HG02759 (cell line): ENCODE measurements around the gene SF3B1.
A peak's percentile ranks its signal among the peaks of the same experiment; 100 is the strongest.
"Not testable (repeated sequence)": the region's sequence is repeated elsewhere in the genome, so short reads cannot be mapped to it uniquely, and the experiment has no call there.

Experiments used
- ATAC-seq: cut with Tn5 transposase; IDR thresholded peaks from one replicate; pipeline ENCODE4 v1.9.1; 2021; ENCODE audit warnings: mild to moderate bottlenecking, moderate library complexity; ENCODE audit not compliant: unreplicated experiment

SF3B1 gene

GRCh38 chr2:197379308-197379917 is 55.4 kb downstream of the SF3B1 start:
- ATAC-seq = not testable (repeated sequence)

- ATAC-seq = peak; percentile 58
Measured at GRCh38 chr2:197378494-197379307, 56.1 kb downstream of the SF3B1 start.

GRCh38 chr2:197378086-197378485 is 56.7 kb downstream of the SF3B1 start:
- no peak for ATAC-seq

GRCh38 chr2:197377670-197378069 is 57.2 kb downstream of the SF3B1 start:
- peak; percentile 52 for ATAC-seq

GRCh38 chr2:197372592-197372991 is 62.2 kb downstream of the SF3B1 start:
- no peak for ATAC-seq

GRCh38 chr2:197370664-197371063 is 64.2 kb downstream of the SF3B1 start:
- not testable (repeated sequence) for ATAC-seq

- no peak for ATAC-seq
Measured at GRCh38 chr2:197369933-197370320, 64.9 kb downstream of the SF3B1 start.

GRCh38 chr2:197369228-197369932 is 65.4 kb downstream of the SF3B1 start:
- no peak for ATAC-seq

GRCh38 chr2:197368412-197368811 is 66.4 kb downstream of the SF3B1 start:
- no peak for ATAC-seq

GRCh38 chr2:197363998-197364397 is 70.8 kb downstream of the SF3B1 start:
- no peak for ATAC-seq

- ATAC-seq = peak; percentile 87
Measured at GRCh38 chr2:197360744-197361156, 74.1 kb downstream of the SF3B1 start.

GRCh38 chr2:197359859-197360258 is 75.0 kb downstream of the SF3B1 start:
- no peak for ATAC-seq

GRCh38 chr2:197358931-197359330 is 75.9 kb downstream of the SF3B1 start:
- ATAC-seq = no peak

GRCh38 chr2:197357986-197358385 is 76.8 kb downstream of the SF3B1 start:
- ATAC-seq = no peak

- ATAC-seq = no peak
Measured at GRCh38 chr2:197356136-197356535, 78.7 kb downstream of the SF3B1 start.

GRCh38 chr2:197354169-197354558 is 80.7 kb downstream of the SF3B1 start:
- no peak for ATAC-seq

- no peak for ATAC-seq
Measured at GRCh38 chr2:197353393-197354168, 81.2 kb downstream of the SF3B1 start.

- no peak for ATAC-seq
Measured at GRCh38 chr2:197349699-197350098, 85.1 kb downstream of the SF3B1 start.

GRCh38 chr2:197348721-197349360 is 86.0 kb downstream of the SF3B1 start:
- ATAC-seq = no peak

- ATAC-seq = no peak
Measured at GRCh38 chr2:197345846-197346370, 88.9 kb downstream of the SF3B1 start.
